MM.1S (cell line): ENCODE results near the gene CNTRL.
"Not testable (repeated sequence)": the region's sequence is repeated elsewhere in the genome, so short reads cannot be mapped to it uniquely, and the experiment has no call there.

Experiments used
- DNase-seq: peaks from one replicate; pipeline ENCODE4 v3.0.0-alpha.2; 2015
- H2AFZ ChIP-seq: fragments of 300-600 bp; sonication (generic); 2 replicates; pipeline ENCODE4 v1.6.0; 2016; ENCODE audit warnings: antibody characterized with exemption, low read length
- H3F3A ChIP-seq: fragments of 300-600 bp; sonication (generic); 2 replicates; pipeline ENCODE4 v1.6.1; 2016; ENCODE audit warnings: mild to moderate bottlenecking, antibody characterized with exemption, low read length, moderate library complexity, mixed read lengths; ENCODE audit not compliant: insufficient read depth
- H3K27ac ChIP-seq: fragments of 300-600 bp; sonication (generic); 2 replicates; pipeline ENCODE4 v1.5.1; 2016; ENCODE audit warnings: mild to moderate bottlenecking, low read length
- H3K27me3 ChIP-seq: fragments of 300-600 bp; sonication (generic); replicated peaks from 2 replicates; pipeline ENCODE4 v1.6.0; 2016; ENCODE audit warnings: low read length; ENCODE audit not compliant: insufficient read depth
- H3K36me3 ChIP-seq: fragments of 300-600 bp; sonication (generic); replicated peaks from 2 replicates; pipeline ENCODE4 v1.6.1; 2016; ENCODE audit warnings: mild to moderate bottlenecking, low read length, mixed read lengths; ENCODE audit not compliant: insufficient read depth
- H3K4me1 ChIP-seq: fragments of 300-600 bp; sonication (generic); 2 replicates; pipeline ENCODE4 v1.6.1; 2016; ENCODE audit warnings: low read length, mixed read lengths
- H3K4me2 ChIP-seq: fragments of 300-600 bp; sonication (generic); 2 replicates; pipeline ENCODE4 v1.6.0; 2016; ENCODE audit warnings: low read depth, low read length
- H3K4me3 ChIP-seq: fragments of 300-600 bp; sonication (generic); 2 replicates; pipeline ENCODE4 v1.5.1; 2016; ENCODE audit warnings: low read length, mixed read lengths
- H3K79me2 ChIP-seq: fragments of 300-600 bp; sonication (generic); 2 replicates; pipeline ENCODE4 v1.6.1; 2016; ENCODE audit warnings: mixed run types, low read length, mixed read lengths
- H3K9ac ChIP-seq: fragments of 300-600 bp; sonication (generic); 2 replicates; pipeline ENCODE4 v1.6.1; 2016; ENCODE audit warnings: low read length, mixed read lengths
- H3K9me2 ChIP-seq: fragments of 300-600 bp; sonication (generic); replicated peaks from 2 replicates; pipeline ENCODE4 v1.6.1; 2016; ENCODE audit warnings: mild to moderate bottlenecking, low read length, mixed read lengths; ENCODE audit not compliant: insufficient read depth
- H3K9me3 ChIP-seq: fragments of 300-600 bp; sonication (generic); replicated peaks from 2 replicates; pipeline ENCODE4 v1.6.1; 2016; ENCODE audit warnings: mild to moderate bottlenecking, low read length, mixed read lengths; ENCODE audit not compliant: insufficient read depth
- H4K20me1 ChIP-seq: fragments of 300-600 bp; sonication (generic); 2 replicates; pipeline ENCODE4 v1.6.1; 2016; ENCODE audit warnings: mild to moderate bottlenecking, low read length, moderate library complexity, mixed read lengths; ENCODE audit not compliant: insufficient read depth
- CTCF ChIP-seq: fragments of 300-600 bp; sonication (generic); IDR thresholded peaks from 2 replicates; pipeline ENCODE4 v1.5.1; 2016; ENCODE audit warnings: antibody characterized with exemption, low read length, mixed read lengths
- EZH2 ChIP-seq: fragments of 300-600 bp; sonication (generic); optimal IDR thresholded peaks from 2 replicates; pipeline ENCODE3; 2017; ENCODE audit warnings: low read depth, mild to moderate bottlenecking, antibody characterized with exemption, low read length, mixed read lengths
- EZH2phosphoT487 ChIP-seq: fragments of 300-600 bp; sonication (generic); IDR thresholded peaks from 2 replicates; pipeline ENCODE4 v1.6.1; 2018; ENCODE audit warnings: antibody characterized with exemption, low read length

CNTRL gene

GRCh38 chr9:121029469-121029868, 45.3 kb upstream of the CNTRL start:
- no peak overlapping the region for H3K9ac ChIP-seq
- no peaks in the 10 kb centered on the region for H3K27me3 ChIP-seq
- H3F3A ChIP-seq = no peaks in the 10 kb centered on the region; the same call in 1 of the 2 replicates
- H3K79me2 ChIP-seq = no peaks in the 10 kb centered on the region
- no peak for DNase-seq
- H3K4me3 ChIP-seq = no peak overlapping the region
- no peaks in the 10 kb centered on the region for H3K9me2 ChIP-seq
- no peak overlapping the region for H3K4me2 ChIP-seq
- H3K4me1 ChIP-seq = no peaks in the 10 kb centered on the region
- no peaks in the 10 kb centered on the region for H4K20me1 ChIP-seq
- no peaks in the 10 kb centered on the region for H3K9me3 ChIP-seq
- no peak overlapping the region for H3K27ac ChIP-seq
- no peak overlapping the region for H2AFZ ChIP-seq
- TF ChIP-seq EZH2 (no peak), CTCF (no peak), EZH2phosphoT487 (no peak)
- H3K36me3 ChIP-seq = no peaks in the 10 kb centered on the region

GRCh38 chr9:121034529-121034928, 40.2 kb upstream of the CNTRL start:
- H4K20me1 ChIP-seq = no peaks in the 10 kb centered on the region
- no peaks in the 10 kb centered on the region for H3K79me2 ChIP-seq
- no peak overlapping the region for H3K9ac ChIP-seq
- H3K4me3 ChIP-seq = no peak overlapping the region
- H3K4me1 ChIP-seq = no peaks in the 10 kb centered on the region
- no peaks in the 10 kb centered on the region for H3K27me3 ChIP-seq
- TF ChIP-seq EZH2 (no peak), EZH2phosphoT487 (no peak), CTCF (no peak)
- H3K9me2 ChIP-seq = no peaks in the 10 kb centered on the region
- H3K27ac ChIP-seq = no peak overlapping the region
- H3F3A ChIP-seq = no peaks in the 10 kb centered on the region
- no peak overlapping the region for H2AFZ ChIP-seq
- no peaks in the 10 kb centered on the region for H3K36me3 ChIP-seq
- no peak for DNase-seq
- no peak overlapping the region for H3K4me2 ChIP-seq
- no peaks in the 10 kb centered on the region for H3K9me3 ChIP-seq

- not testable (repeated sequence) for H3K27me3 ChIP-seq, H3K9me2 ChIP-seq, H2AFZ ChIP-seq, H3K36me3 ChIP-seq, DNase-seq, H3K79me2 ChIP-seq, H3K9ac ChIP-seq, H4K20me1 ChIP-seq, H3K27ac ChIP-seq, H3F3A ChIP-seq, H3K4me3 ChIP-seq, H3K4me1 ChIP-seq, H3K9me3 ChIP-seq, H3K4me2 ChIP-seq
Observed at GRCh38 chr9:121035717-121036116, 39.0 kb upstream of the CNTRL start.

- H3K4me2 ChIP-seq = no peak overlapping the region
- no peaks in the 10 kb centered on the region for H3F3A ChIP-seq
- H3K27me3 ChIP-seq = no peaks in the 10 kb centered on the region
- no peaks in the 10 kb centered on the region for H3K79me2 ChIP-seq
- no peaks in the 10 kb centered on the region for H3K4me1 ChIP-seq
- H3K27ac ChIP-seq = no peak overlapping the region
- H2AFZ ChIP-seq = no peak overlapping the region
- no peak for DNase-seq
- no peak overlapping the region for H3K4me3 ChIP-seq
- H4K20me1 ChIP-seq = no peaks in the 10 kb centered on the region
- H3K9ac ChIP-seq = no peak overlapping the region
- TF ChIP-seq EZH2 (no peak), CTCF (no peak), EZH2phosphoT487 (no peak)
- H3K9me2 ChIP-seq = no peaks in the 10 kb centered on the region
- H3K36me3 ChIP-seq = no peaks in the 10 kb centered on the region
- no peaks in the 10 kb centered on the region for H3K9me3 ChIP-seq
Observed at GRCh38 chr9:121038362-121038761, 36.4 kb upstream of the CNTRL start.
